ENCODE results near the gene GADD45G.

Gene GADD45G

GRCh38 chr9:89629081-89629976 lies 24.5 kb downstream of the GADD45G start:
- no peak for DNase-seq (ENCODE audit: extremely low read depth in 1 of 2, low read depth in 1 of 2)

DNA sequence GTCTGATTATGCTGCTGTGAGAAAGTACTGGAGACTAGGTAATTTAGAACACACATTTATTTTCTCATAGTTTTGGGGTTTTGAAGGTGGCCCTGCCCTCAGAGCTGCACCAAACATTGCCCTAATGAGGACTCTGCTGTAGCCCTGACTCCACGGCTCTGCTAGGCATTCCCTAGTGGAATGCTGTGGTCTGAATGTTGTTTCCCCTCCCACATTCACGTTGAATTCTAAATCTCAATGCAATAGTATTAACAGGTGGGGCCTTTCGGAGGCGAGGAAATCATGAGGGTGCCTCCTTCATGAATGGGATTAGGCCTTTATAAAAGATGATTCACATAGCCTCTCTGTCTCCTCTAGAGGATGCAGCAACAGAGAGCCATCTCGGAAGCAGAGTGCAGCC lies 25.7 kb downstream of the GADD45G start:
- no peak for DNase-seq (ENCODE audit: extremely low read depth in 1 of 2, low read depth in 1 of 2)

- no peak for DNase-seq (ENCODE audit: extremely low read depth in 1 of 2, low read depth in 1 of 2)
Observed at GRCh38 chr9:89631384-89631783, 26.6 kb downstream of the GADD45G start.

GRCh38 chr9:89632192-89632733 lies 27.5 kb downstream of the GADD45G start:
- no peak for DNase-seq (ENCODE audit: extremely low read depth in 1 of 2, low read depth in 1 of 2)

DNA sequence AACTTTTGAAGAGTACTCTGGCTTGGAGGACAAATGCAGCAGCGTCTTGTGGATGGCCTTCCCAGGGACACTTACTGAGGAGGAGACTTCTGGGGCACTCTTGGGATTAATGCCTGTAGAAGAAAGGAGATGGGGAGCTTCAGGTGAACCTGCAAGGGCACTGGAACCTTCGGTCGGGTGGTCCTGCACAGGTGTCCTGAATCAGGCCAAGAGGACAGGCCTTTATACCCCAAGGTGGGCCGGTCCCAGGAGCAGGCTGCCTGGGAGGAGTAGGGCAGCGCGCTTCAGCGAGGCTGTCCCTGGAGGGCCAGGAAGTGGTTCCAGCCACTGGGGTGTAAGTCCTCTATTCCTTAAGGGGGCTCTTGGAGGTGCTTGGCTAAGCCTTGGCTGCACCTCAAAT lies 27.9 kb downstream of the GADD45G start:
- DNase-seq (ENCODE audit: extremely low read depth in 1 of 2, low read depth in 1 of 2) = no peak

- no peak for DNase-seq (ENCODE audit: extremely low read depth in 1 of 2, low read depth in 1 of 2)
Observed at GRCh38 chr9:89633404-89633803, 28.6 kb downstream of the GADD45G start.

DNA sequence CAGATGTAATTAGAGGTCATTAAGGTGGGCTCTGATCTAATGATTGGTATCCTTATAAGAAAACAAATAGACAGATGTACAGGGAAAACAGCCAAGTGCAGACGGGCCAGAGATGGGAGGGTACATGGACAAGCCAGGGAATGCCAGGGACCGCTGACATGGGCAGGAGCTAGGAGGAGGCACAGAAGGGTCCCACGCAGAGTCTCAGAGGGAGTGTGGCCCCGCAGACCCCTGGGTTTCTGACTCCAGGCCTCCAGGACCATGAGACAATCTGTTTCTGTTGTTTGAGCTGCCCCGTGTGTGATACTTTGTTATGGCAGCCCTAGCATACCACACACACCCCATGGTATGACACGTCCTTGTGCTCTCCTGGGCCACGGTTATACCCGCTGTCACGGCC lies 29.1 kb downstream of the GADD45G start:
- DNase-seq (ENCODE audit: extremely low read depth in 1 of 2, low read depth in 1 of 2) = no peak

GRCh38 chr9:89634995-89635742 lies 30.4 kb downstream of the GADD45G start:
- DNase-seq (ENCODE audit: extremely low read depth in 1 of 2, low read depth in 1 of 2) = no peak

GRCh38 chr9:89635816-89636215 lies 31.0 kb downstream of the GADD45G start:
- DNase-seq (ENCODE audit: extremely low read depth in 1 of 2, low read depth in 1 of 2) = no peak

- DNase-seq (ENCODE audit: extremely low read depth in 1 of 2, low read depth in 1 of 2) = no peak
Observed at GRCh38 chr9:89637787-89638186, 33.0 kb downstream of the GADD45G start.

GRCh38 chr9:89638359-89638758 lies 33.5 kb downstream of the GADD45G start:
- no peak for DNase-seq (ENCODE audit: extremely low read depth in 1 of 2, low read depth in 1 of 2)

DNA sequence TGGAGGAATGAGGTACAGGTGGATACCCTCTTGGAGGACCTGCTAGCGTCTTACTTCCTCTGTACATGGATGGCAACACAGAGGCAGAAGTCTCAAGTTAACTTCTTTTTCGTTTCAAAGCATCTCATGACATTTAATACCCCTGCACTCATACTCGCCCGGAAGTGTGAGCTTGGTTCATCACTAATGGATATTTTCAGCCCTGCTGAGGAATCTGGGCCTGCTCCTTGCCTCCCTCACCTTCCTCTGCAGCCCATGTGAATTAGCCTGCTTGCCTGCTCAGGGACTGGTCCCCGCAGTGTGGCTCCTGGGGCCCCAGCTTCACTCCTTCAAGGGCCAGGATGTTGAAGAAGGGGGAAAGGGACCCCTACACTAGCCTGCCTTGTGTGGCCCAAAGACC lies 34.1 kb downstream of the GADD45G start:
- no peak for DNase-seq (ENCODE audit: extremely low read depth in 1 of 2, low read depth in 1 of 2)

GRCh38 chr9:89639367-89639795 lies 34.6 kb downstream of the GADD45G start:
- no peak for DNase-seq (ENCODE audit: extremely low read depth in 1 of 2, low read depth in 1 of 2)

GRCh38 chr9:89639961-89640360 lies 35.1 kb downstream of the GADD45G start:
- no peak for DNase-seq (ENCODE audit: extremely low read depth in 1 of 2, low read depth in 1 of 2)

GRCh38 chr9:89640361-89640760 lies 35.5 kb downstream of the GADD45G start:
- DNase-seq (ENCODE audit: extremely low read depth in 1 of 2, low read depth in 1 of 2) = no peak

DNA sequence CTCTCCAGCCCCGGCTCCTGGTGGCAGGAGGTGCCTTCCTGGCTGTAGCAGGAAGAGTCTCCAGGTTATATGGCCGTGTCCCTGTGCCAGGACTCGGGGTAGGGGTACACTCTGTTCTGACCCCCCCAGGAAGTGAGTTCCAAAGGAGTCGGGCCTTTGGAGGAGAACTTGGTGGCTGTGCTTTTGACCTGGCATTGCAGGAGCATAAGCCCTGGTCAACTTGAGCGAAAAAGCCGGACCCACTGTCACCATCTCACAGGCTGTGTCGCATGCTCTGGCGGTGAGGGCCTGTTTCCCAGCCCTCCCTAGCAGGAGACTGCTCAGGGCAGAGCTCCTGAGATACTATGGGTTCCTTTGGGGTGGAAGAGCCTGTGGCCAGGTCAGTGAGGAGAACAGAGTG lies 36.0 kb downstream of the GADD45G start:
- DNase-seq (ENCODE audit: extremely low read depth in 1 of 2, low read depth in 1 of 2) = no peak

GRCh38 chr9:89641980-89642379 lies 37.2 kb downstream of the GADD45G start:
- DNase-seq (ENCODE audit: extremely low read depth in 1 of 2, low read depth in 1 of 2) = no peak

DNA sequence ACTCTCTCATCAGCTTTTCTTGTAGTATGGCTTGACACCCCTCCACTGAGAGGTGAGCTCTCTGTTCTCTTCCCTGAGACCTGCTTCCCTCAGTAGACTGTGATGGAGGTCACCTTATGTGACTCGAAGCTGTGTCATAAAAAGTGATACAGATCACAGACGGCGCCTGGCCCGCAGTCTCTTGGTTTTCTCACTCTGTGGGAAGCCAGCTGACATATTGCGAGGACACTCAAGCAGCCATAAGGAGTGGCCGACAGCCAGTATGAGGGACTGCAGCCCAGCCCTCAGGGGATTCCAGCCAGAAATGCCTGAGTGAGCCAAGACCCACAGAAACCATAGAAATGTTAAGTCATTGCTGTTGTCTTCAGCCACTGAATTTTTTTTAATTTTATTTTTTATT lies 38.0 kb downstream of the GADD45G start:
- no peak for DNase-seq (ENCODE audit: extremely low read depth in 1 of 2, low read depth in 1 of 2)

- no peak for DNase-seq (ENCODE audit: extremely low read depth in 1 of 2, low read depth in 1 of 2)
Observed at GRCh38 chr9:89646189-89646939, 41.6 kb downstream of the GADD45G start.

DNA sequence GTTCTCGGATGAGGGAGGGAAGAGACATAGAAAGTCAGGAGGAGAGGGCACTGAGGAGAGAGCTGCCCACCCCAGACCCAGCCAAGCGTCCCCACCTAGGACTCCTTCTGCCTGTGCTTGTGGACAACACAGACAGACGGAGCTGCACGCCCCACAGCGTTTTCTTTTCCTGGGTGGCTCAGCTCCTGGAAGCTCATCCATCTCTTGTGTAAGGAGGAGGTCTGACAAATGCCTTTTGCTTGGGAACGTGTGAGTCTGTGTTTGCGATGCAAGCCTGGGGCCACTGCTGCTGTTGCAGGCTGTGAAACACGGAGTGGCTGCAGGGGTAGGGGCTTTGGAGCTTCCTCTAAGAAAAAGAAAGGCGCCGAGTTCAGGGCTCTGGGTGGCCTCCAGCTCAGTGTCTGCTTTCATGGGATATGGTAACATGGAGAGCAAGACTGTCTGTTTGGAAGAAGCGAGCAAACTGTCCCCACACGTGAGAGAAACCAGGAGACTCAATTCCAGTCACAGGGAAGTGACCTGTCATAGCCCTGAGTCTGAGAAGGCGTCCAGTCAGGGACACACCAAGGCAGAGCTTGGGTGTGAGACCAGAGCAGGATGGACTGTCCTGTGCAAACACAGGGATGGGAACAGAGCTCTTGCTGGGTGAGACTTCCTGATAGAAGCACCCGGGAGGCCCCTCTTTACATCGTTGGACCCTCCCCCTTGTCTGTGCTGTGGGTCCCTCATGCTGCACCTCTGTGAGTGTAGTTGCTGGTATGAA lies 42.7 kb downstream of the GADD45G start:
- DNase-seq (ENCODE audit: extremely low read depth in 1 of 2, low read depth in 1 of 2) = no peak
